H9 (cell line): ENCODE measurements around the gene RPS23. TPM values are rescaled to one million over a fixed set of nuclear protein-coding genes. Genes with fewer than 3 reads are reported as not detected.
A peak's percentile ranks its signal among the peaks of the same experiment; 100 is the strongest.

ENCODE experiments used
- DNase-seq: peaks from one replicate; pipeline ENCODE4 v3.0.0-alpha.2; 2017
- H2AFZ ChIP-seq: one replicate; pipeline ENCODE4 v1.6.1; 2013; ENCODE audit warnings: mild to moderate bottlenecking, low read length, control low read depth, moderate library complexity
- H2AK5ac ChIP-seq: 2 replicates; pipeline ENCODE4 v1.6.1; 2013; ENCODE audit warnings: low read length, control low read depth, mixed read lengths; ENCODE audit not compliant: insufficient read length
- H2BK120ac ChIP-seq: one replicate; pipeline ENCODE4 v1.6.1; 2013; ENCODE audit warnings: low read depth, mild to moderate bottlenecking, low read length, control low read depth, inconsistent platforms; ENCODE audit not compliant: poor library complexity, severe bottlenecking
- H2BK12ac ChIP-seq: 2 replicates; pipeline ENCODE4 v1.6.1; 2013; ENCODE audit warnings: low read length, control low read depth, mixed read lengths, low read depth; ENCODE audit not compliant: insufficient read length
- H2BK15ac ChIP-seq: 2 replicates; pipeline ENCODE4 v1.6.1; 2013; ENCODE audit warnings: low read depth, low read length, control low read depth
- H2BK20ac ChIP-seq: one replicate; pipeline ENCODE4 v1.6.1; 2013; ENCODE audit warnings: low read depth, mild to moderate bottlenecking, low read length, control low read depth, inconsistent platforms; ENCODE audit not compliant: poor library complexity, severe bottlenecking
- H2BK5ac ChIP-seq: 2 replicates; pipeline ENCODE4 v1.6.1; 2013; ENCODE audit warnings: low read length, control low read depth, mixed read lengths; ENCODE audit not compliant: insufficient read length
- H3K14ac ChIP-seq: 2 replicates; pipeline ENCODE4 v1.6.1; 2013; ENCODE audit warnings: low read length, control low read depth; ENCODE audit not compliant: insufficient read depth
- H3K18ac ChIP-seq: 2 replicates; pipeline ENCODE4 v1.6.1; 2013; ENCODE audit warnings: low read depth, mild to moderate bottlenecking, mixed read lengths, low read length, control low read depth; ENCODE audit not compliant: insufficient read length
- H3K23ac ChIP-seq: 2 replicates; pipeline ENCODE4 v1.6.1; 2013; ENCODE audit warnings: low read length, control low read depth, mixed read lengths, low read depth; ENCODE audit not compliant: insufficient read length
- H3K23me2 ChIP-seq: 2 replicates; pipeline ENCODE4 v1.6.1; 2013; ENCODE audit warnings: low read depth, mild to moderate bottlenecking, mixed read lengths, low read length, control low read depth; ENCODE audit not compliant: insufficient read length, poor library complexity, severe bottlenecking
- H3K27ac ChIP-seq: 2 replicates; pipeline ENCODE4 v1.5.1; 2013; ENCODE audit warnings: low read length, control low read depth, mixed read lengths, low read depth; ENCODE audit not compliant: insufficient read length
- H3K27me3 ChIP-seq: 2 replicates; pipeline ENCODE4 v1.6.1; 2013; ENCODE audit warnings: low read length, control low read depth, inconsistent platforms; ENCODE audit not compliant: insufficient read depth
- H3K4ac ChIP-seq: 2 replicates; pipeline ENCODE4 v1.6.1; 2013; ENCODE audit warnings: low read depth, mild to moderate bottlenecking, control low read depth, inconsistent platforms, low read length, moderate library complexity
- H3K4me1 ChIP-seq: 2 replicates; pipeline ENCODE4 v1.6.1; 2013; ENCODE audit warnings: low read length, control low read depth, inconsistent platforms; ENCODE audit not compliant: insufficient read depth
- H3K4me2 ChIP-seq: 2 replicates; pipeline ENCODE4 v1.6.1; 2013; ENCODE audit warnings: low read length, control low read depth, mixed read lengths; ENCODE audit not compliant: insufficient read length, insufficient read depth
- H3K56ac ChIP-seq: 2 replicates; pipeline ENCODE4 v1.6.1; 2013; ENCODE audit warnings: low read depth, mild to moderate bottlenecking, mixed read lengths, low read length, control low read depth; ENCODE audit not compliant: insufficient read length
- H3K79me1 ChIP-seq: 2 replicates; pipeline ENCODE4 v1.6.1; 2013; ENCODE audit warnings: low read depth, mild to moderate bottlenecking, moderate library complexity, low read length, control low read depth, inconsistent platforms; ENCODE audit not compliant: insufficient read depth, poor library complexity, severe bottlenecking
- H3K79me2 ChIP-seq: 2 replicates; pipeline ENCODE4 v1.6.1; 2013; ENCODE audit warnings: low read length, control low read depth, inconsistent platforms; ENCODE audit not compliant: insufficient read depth
- H3K9ac ChIP-seq: 2 replicates; pipeline ENCODE4 v1.6.1; 2013; ENCODE audit warnings: low read length, control low read depth, mixed read lengths; ENCODE audit not compliant: insufficient read length; ENCODE audit errors: extremely low read depth
- H3K9me3 ChIP-seq: one replicate; pipeline ENCODE4 v1.6.1; 2013; ENCODE audit warnings: low read depth, low read length, inconsistent platforms; ENCODE audit not compliant: control insufficient read depth
- H3T11ph ChIP-seq: one replicate; pipeline ENCODE4 v1.6.1; 2013; ENCODE audit warnings: mild to moderate bottlenecking, low read length, control low read depth, inconsistent platforms
- H4K20me1 ChIP-seq: one replicate; pipeline ENCODE4 v1.6.1; 2013; ENCODE audit not compliant: control insufficient read depth, insufficient read length, insufficient read depth
- H4K5ac ChIP-seq: 2 replicates; pipeline ENCODE4 v1.6.1; 2013; ENCODE audit warnings: low read depth, mild to moderate bottlenecking, mixed read lengths, low read length, control low read depth; ENCODE audit not compliant: insufficient read length
- H4K8ac ChIP-seq: replicated peaks from 2 replicates; pipeline ENCODE4 v1.6.1; 2013; ENCODE audit warnings: low read length, control low read depth, mixed read lengths, low read depth; ENCODE audit not compliant: insufficient read length
- H4K91ac ChIP-seq: 2 replicates; pipeline ENCODE4 v1.6.1; 2013; ENCODE audit warnings: low read depth, mild to moderate bottlenecking, moderate library complexity, mixed read lengths, low read length, control low read depth; ENCODE audit not compliant: insufficient read length
- H3K27ac Mint-ChIP-seq, 3 experiments: 2 replicates in 2 of 3; 3 replicates in 1 of 3; pipeline ENCODE4 v1.8.0; 2020 to 2021; ENCODE audit warnings: mixed read lengths in 3 of 3, mild to moderate bottlenecking in 1 of 3, moderate library complexity in 1 of 3
- H3K27me3 Mint-ChIP-seq: 2 replicates; pipeline ENCODE4 v1.8.0; 2021; ENCODE audit warnings: low read depth, mild to moderate bottlenecking, moderate library complexity, mixed read lengths
- H3K36me3 Mint-ChIP-seq, 3 experiments: 2 replicates in 2 of 3; 3 replicates in 1 of 3; pipeline ENCODE4 v1.8.0; 2020 to 2021; ENCODE audit warnings: low read depth in 3 of 3, mixed read lengths in 3 of 3; ENCODE audit not compliant: insufficient read depth in 1 of 3
- H3K4me1 Mint-ChIP-seq, 2 experiments: 2 replicates each; pipeline ENCODE4 v1.8.0; 2020; ENCODE audit warnings: mixed read lengths in 2 of 2
- H3K4me3 Mint-ChIP-seq, 2 experiments: 2 replicates in 1 of 2; 3 replicates in 1 of 2; pipeline ENCODE4 v1.8.0; 2020 to 2021; ENCODE audit warnings: mild to moderate bottlenecking in 2 of 2, mixed read lengths in 2 of 2, moderate library complexity in 1 of 2
- H3K9me3 Mint-ChIP-seq, 2 experiments: 2 replicates in 1 of 2; 3 replicates in 1 of 2; pipeline ENCODE4 v1.8.0; 2020; ENCODE audit warnings: mild to moderate bottlenecking in 2 of 2, mixed read lengths in 2 of 2, moderate library complexity in 1 of 2
- CTCF ChIP-seq: fragments of 200-600 bp; sonication (generic); conservative IDR thresholded peaks from 3 replicates; pipeline ENCODE4 v1.8.0; 2021; ENCODE audit warnings: antibody characterized with exemption, mild to moderate bottlenecking
- WGBS: extraction: QIAGEN DNeasy Blood & Tissue Kit; methylation state at CpG from one replicate; pipeline ENCODE4 v1.1.7; 2013; ENCODE audit warnings: missing lambda C conversion rate, low lambda C conversion rate, mixed read lengths; ENCODE audit not compliant: insufficient read length; ENCODE audit errors: extremely low coverage; 5-methylcytosine and 5-hydroxymethylcytosine counted together
- total RNA-seq: library from RNA; stranded (reverse); gene quantifications from 2 replicates; pipeline ENCODE4 v1.2.1, GENCODE V29; 2021

The RPS23 gene
- total RNA-seq, 1 experiment from 2014 or later = 2,916 TPM

- TF ChIP-seq CTCF = peak; percentile 15; the same call in 1 of the 3 replicates
- no peak overlapping the region for H2BK5ac ChIP-seq
- no CpG with 5 or more reads among the region's 6 CpGs for WGBS
Observed at GRCh38 chr5:82244854-82245635, 33.1 kb downstream of the RPS23 start.

More at GRCh38 chr5:82244854-82245635, 33.1 kb downstream of the RPS23 start:
- Histone ChIP-seq H3K79me2 (no peaks in the 10 kb centered on the region), H3K4me2 (no peak overlapping the region), H2AFZ (no peak overlapping the region), H3K27ac (no peak overlapping the region), H3K79me1 (no peaks in the 10 kb centered on the region), H3K27me3 (no peaks in the 10 kb centered on the region), H2AK5ac (no peak overlapping the region), H4K20me1 (no peaks in the 10 kb centered on the region), H4K5ac (no peak overlapping the region), H3K23me2 (no peaks in the 10 kb centered on the region), H3K14ac (no peak overlapping the region), H2BK15ac (no peak overlapping the region), H3K9me3 (no peaks in the 10 kb centered on the region), H3T11ph (no peak overlapping the region), H3K56ac (no peak overlapping the region), H3K23ac (no peak overlapping the region), H4K91ac (no peak overlapping the region), H3K4me1 (no peaks in the 10 kb centered on the region), H3K4ac (no peak overlapping the region), H3K18ac (no peak overlapping the region), H2BK120ac (no peak overlapping the region), H4K8ac (no peak overlapping the region), H2BK20ac (no peak overlapping the region), H2BK12ac (no peak overlapping the region), H3K9ac (no peak overlapping the region)
- DNase-seq = no peak
- peaks cover 0 to 14% (median 4%) of the 10 kb centered on the region in 3 experiments; a peak in 3 of 7 replicates for H3K36me3 Mint-ChIP-seq
- no peak overlapping the region for H3K27ac Mint-ChIP-seq
- no peak overlapping the region for H3K4me3 Mint-ChIP-seq
- H3K4me1 Mint-ChIP-seq = no peaks in the 10 kb centered on the region
- H3K9me3 Mint-ChIP-seq = peaks cover 4 to 7% of the 10 kb centered on the region in 2 experiments
- H3K27me3 Mint-ChIP-seq = no peaks in the 10 kb centered on the region
